Activated naive CD4-positive, alpha-beta T cell treated with anti-CD3 and anti-CD28 coated beads, Interleukin-2, amount 50 U/mL, for 72 hours (primary cell): ENCODE data around the gene ATOH8. TPM values are rescaled to one million over a fixed set of nuclear protein-coding genes. Genes with fewer than 3 reads are reported as not detected.
A peak's percentile ranks its signal among the peaks of the same experiment; 100 is the strongest.

Experiments
- ATAC-seq, 2 donors: fragments of 150-1000 bp; cut with Tn5 transposase; 2 replicates each; pipeline ENCODE4 v1.10.0; 2021; ENCODE audit warnings: mild to moderate bottlenecking in 2 of 2, moderate library complexity in 2 of 2
- DNase-seq, 2 donors: peaks; one replicate each; pipeline ENCODE4 v3.0.0; 2021 to 2022; ENCODE audit warnings: low spot score in 2 of 2
- H3K27ac Mint-ChIP-seq, 2 donors: one replicate each; pipeline ENCODE4 v1.8.0; 2022; ENCODE audit warnings: mild to moderate bottlenecking in 2 of 2, mixed read lengths in 2 of 2
- H3K36me3 Mint-ChIP-seq, 2 donors: one replicate each; pipeline ENCODE4 v1.8.0; 2022; ENCODE audit warnings: mixed read lengths in 2 of 2
- H3K9me3 Mint-ChIP-seq, 2 donors: one replicate each; pipeline ENCODE4 v1.8.0; 2022; ENCODE audit warnings: mixed read lengths in 2 of 2
- total RNA-seq, 2 donors: library from RNA; stranded (reverse); gene quantifications; one replicate each; pipeline ENCODE4 v1.2.3, GENCODE V29; 2022

Gene ATOH8
- total RNA-seq, 2 donors from 2014 or later = not detected

- ATAC-seq (no peak), DNase-seq (no peak)
- Mint-ChIP-seq H3K36me3 (no peaks in the 10 kb centered on the region), H3K27ac (no peak overlapping the region), H3K9me3 (no peaks in the 10 kb centered on the region)
Measured at GRCh38 chr2:85714841-85715240, 39.0 kb upstream of the ATOH8 start.

GRCh38 chr2:85716346-85716914 lies 37.4 kb upstream of the ATOH8 start:
- no peaks in the 10 kb centered on the region for H3K36me3 Mint-ChIP-seq
- no peak overlapping the region for H3K27ac Mint-ChIP-seq
- ATAC-seq = no peak
- H3K9me3 Mint-ChIP-seq = peaks cover 0 to 8% of the 10 kb centered on the region in 2 donors
- DNase-seq = no peak

GRCh38 chr2:85717308-85718008 lies 36.3 kb upstream of the ATOH8 start:
- no peaks in the 10 kb centered on the region for H3K36me3 Mint-ChIP-seq
- DNase-seq = no peak
- ATAC-seq = no peak
- H3K27ac Mint-ChIP-seq = no peak overlapping the region
- H3K9me3 Mint-ChIP-seq = peaks cover 0 to 8% of the 10 kb centered on the region in 2 donors

GRCh38 chr2:85718009-85718391 lies 35.8 kb upstream of the ATOH8 start:
- Mint-ChIP-seq H3K36me3 (no peaks in the 10 kb centered on the region), H3K9me3 (peaks cover 0 to 8% of the 10 kb centered on the region in 2 donors)
- no peak for ATAC-seq

GRCh38 chr2:85718885-85719492 lies 34.8 kb upstream of the ATOH8 start:
- DNase-seq = no peak
- ATAC-seq = no peak
- Mint-ChIP-seq H3K36me3 (no peaks in the 10 kb centered on the region), H3K9me3 (peaks cover 0 to 8% of the 10 kb centered on the region in 2 donors), H3K27ac (peak overlapping the region in 1 of 2 donors; percentile 70)

More at GRCh38 chr2:85718009-85718391, 35.8 kb upstream of the ATOH8 start:
- H3K27ac Mint-ChIP-seq = no peak overlapping the region
- no peak for DNase-seq

- no peaks in the 10 kb centered on the region for H3K36me3 Mint-ChIP-seq
Measured at GRCh38 chr2:85719609-85720240, 34.1 kb upstream of the ATOH8 start.

GRCh38 chr2:85720533-85720932 lies 33.3 kb upstream of the ATOH8 start:
- no peaks in the 10 kb centered on the region for H3K36me3 Mint-ChIP-seq
- ATAC-seq = no peak
- peaks cover 0 to 8% of the 10 kb centered on the region in 2 donors for H3K9me3 Mint-ChIP-seq
- no peak overlapping the region for H3K27ac Mint-ChIP-seq
- no peak for DNase-seq

More at GRCh38 chr2:85719609-85720240, 34.1 kb upstream of the ATOH8 start:
- Mint-ChIP-seq H3K9me3 (peaks cover 0 to 8% of the 10 kb centered on the region in 2 donors), H3K27ac (no peak overlapping the region)
- ATAC-seq (no peak), DNase-seq (no peak)

GRCh38 chr2:85721641-85722040 lies 32.1 kb upstream of the ATOH8 start:
- Mint-ChIP-seq H3K27ac (no peak overlapping the region), H3K9me3 (peaks cover 0 to 8% of the 10 kb centered on the region in 2 donors), H3K36me3 (no peaks in the 10 kb centered on the region)
- no peak for ATAC-seq
- no peak for DNase-seq

GRCh38 chr2:85722519-85722918 lies 31.3 kb upstream of the ATOH8 start:
- ATAC-seq (no peak), DNase-seq (no peak)
- no peaks in the 10 kb centered on the region for H3K36me3 Mint-ChIP-seq
- no peak overlapping the region for H3K27ac Mint-ChIP-seq
- peaks cover 0 to 8% of the 10 kb centered on the region in 2 donors for H3K9me3 Mint-ChIP-seq

GRCh38 chr2:85723707-85724360 lies 30.0 kb upstream of the ATOH8 start:
- H3K27ac Mint-ChIP-seq = no peak overlapping the region

GRCh38 chr2:85724731-85725181 lies 29.0 kb upstream of the ATOH8 start:
- Mint-ChIP-seq H3K9me3 (peaks cover 0 to 8% of the 10 kb centered on the region in 2 donors), H3K36me3 (no peaks in the 10 kb centered on the region), H3K27ac (no peak overlapping the region)
- DNase-seq = no peak
- ATAC-seq = no peak

More at GRCh38 chr2:85723707-85724360, 30.0 kb upstream of the ATOH8 start:
- ATAC-seq (no peak), DNase-seq (no peak)
- Mint-ChIP-seq H3K36me3 (no peaks in the 10 kb centered on the region), H3K9me3 (peaks cover 0 to 8% of the 10 kb centered on the region in 2 donors)

GRCh38 chr2:85725451-85725850 lies 28.3 kb upstream of the ATOH8 start:
- Mint-ChIP-seq H3K9me3 (peaks cover 0 to 5% of the 10 kb centered on the region in 2 donors), H3K36me3 (no peaks in the 10 kb centered on the region), H3K27ac (no peak overlapping the region)
- DNase-seq (no peak), ATAC-seq (no peak)

GRCh38 chr2:85727798-85728197 lies 26.0 kb upstream of the ATOH8 start:
- H3K36me3 Mint-ChIP-seq = no peaks in the 10 kb centered on the region
- DNase-seq (no peak), ATAC-seq (no peak)
- no peaks in the 10 kb centered on the region for H3K9me3 Mint-ChIP-seq
- H3K27ac Mint-ChIP-seq = no peak overlapping the region

GRCh38 chr2:85728342-85728741 lies 25.4 kb upstream of the ATOH8 start:
- DNase-seq = no peak
- no peaks in the 10 kb centered on the region for H3K36me3 Mint-ChIP-seq
- no peaks in the 10 kb centered on the region for H3K9me3 Mint-ChIP-seq
- peak in 1 of 2 donors; percentile 11 for ATAC-seq
- no peak overlapping the region for H3K27ac Mint-ChIP-seq

- Mint-ChIP-seq H3K9me3 (no peaks in the 10 kb centered on the region), H3K36me3 (no peaks in the 10 kb centered on the region)
- peak; percentile 66 to 88 for DNase-seq
Measured at GRCh38 chr2:85728883-85729824, 24.6 kb upstream of the ATOH8 start.

More at GRCh38 chr2:85728883-85729824, 24.6 kb upstream of the ATOH8 start:
- no peak overlapping the region for H3K27ac Mint-ChIP-seq
- peak; percentile 89 to 94 for ATAC-seq
